ENCODE data around the gene MAP3K7. TPM values are rescaled to one million over a fixed set of nuclear protein-coding genes. Genes with fewer than 3 reads are reported as not detected.

MAP3K7 gene
- total and polyA plus RNA-seq, 2 of the 8 experiments (the other 6 are each of a cell fraction or from before 2014, with no cell fraction given) = 27.3 to 34.8 TPM

DNA sequence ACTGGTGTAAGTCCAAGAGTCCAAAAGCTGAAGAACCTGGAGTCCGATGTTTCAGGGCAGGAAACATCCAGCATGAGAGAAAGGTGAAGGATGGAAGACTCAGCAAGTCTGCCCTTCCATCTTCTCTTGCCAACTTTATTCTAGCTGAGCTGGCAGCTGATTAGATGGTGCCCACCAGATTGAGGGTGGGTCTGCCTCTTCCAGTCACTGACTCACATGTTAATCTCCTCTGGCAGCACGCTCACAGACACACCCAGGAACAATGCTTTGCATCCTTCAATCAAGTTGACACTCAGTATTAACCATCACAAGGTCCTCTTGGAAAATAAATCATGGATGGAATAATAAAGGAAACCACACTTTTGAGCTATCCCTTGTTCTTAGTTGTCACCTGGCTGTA lies 121.2 kb downstream of the MAP3K7 start (continued):
- TF ChIP-seq CHD7 (IDR thresholded peaks at IDR 0.05; ENCODE audit: insufficient replicate concordance, low read length) (no peak), FOSL1 (IDR thresholded peaks at IDR 0.05; ENCODE audit: insufficient read depth, low read depth, low read length) (no peak), EGR1 (IDR thresholded peaks at IDR 0.05; ENCODE audit: borderline replicate concordance, low read depth, low read length) (no peak), RNF2 (IDR thresholded peaks at IDR 0.05; ENCODE audit: borderline replicate concordance, low read depth, low read length, missing control alignments, poor library complexity, severe bottlenecking) (no peak), SP1 (IDR thresholded peaks at IDR 0.05; ENCODE audit: low read depth, low read length) (no peak), MAFK (IDR thresholded peaks at IDR 0.05; ENCODE audit: low read depth, low read length) (no peak), SP4 (IDR thresholded peaks at IDR 0.05; ENCODE audit: low read length) (no peak), RXRA (IDR thresholded peaks at IDR 0.05; ENCODE audit: insufficient read depth, low read depth, low read length) (no peak), SIN3A (conservative IDR thresholded peaks at IDR 0.05 in 1 of 2, IDR thresholded peaks at IDR 0.05 in 1 of 2; ENCODE audit: low read depth in 1 of 2, low read length in 2 of 2) (no peak), JUN (IDR thresholded peaks at IDR 0.05; ENCODE audit: low read depth, low read length) (no peak)

Measured in H1 (cell line).